Lung (tissue), 12 donors: ENCODE measurements around the gene SERPINA10. TPM values are rescaled to one million over a fixed set of nuclear protein-coding genes. Genes with fewer than 3 reads are reported as not detected.

Experiments
- ATAC-seq: fragments of 200-7000 bp; cut with Tn5 transposase; one replicate; pipeline ENCODE4 v1.9.1; 2020; ENCODE audit warnings: moderate number of reproducible peaks; ENCODE audit not compliant: insufficient read depth, low FRiP score
- DNase-seq, 3 donors: peaks; one replicate each; pipeline ENCODE4 v3.0.0-alpha.2; 2013 to 2017
- H3K27ac ChIP-seq, 2 donors: one replicate each; pipeline ENCODE4 v1.5.1; 2013; ENCODE audit warnings: mild to moderate bottlenecking in 2 of 2, moderate library complexity in 2 of 2, control low read depth in 1 of 2, inconsistent platforms in 1 of 2, low read depth in 1 of 2, low read length in 1 of 2
- H3K27me3 ChIP-seq, 3 donors: one replicate each; pipeline ENCODE4 v1.5.1; 2013; ENCODE audit warnings: low read length in 2 of 3; ENCODE audit not compliant: control insufficient read depth in 3 of 3, insufficient read depth in 3 of 3
- H3K36me3 ChIP-seq, 4 donors: one replicate each; pipeline ENCODE4 v1.5.1; 2013; ENCODE audit warnings: low read length in 4 of 4, mild to moderate bottlenecking in 1 of 4, moderate library complexity in 1 of 4; ENCODE audit not compliant: control insufficient read depth in 4 of 4, insufficient read depth in 4 of 4
- H3K4me1 ChIP-seq, 5 donors: one replicate each; pipeline ENCODE4 v1.5.1; 2013; ENCODE audit warnings: low read length in 5 of 5, mild to moderate bottlenecking in 2 of 5, moderate library complexity in 1 of 5; ENCODE audit not compliant: control insufficient read depth in 5 of 5, insufficient read depth in 5 of 5
- H3K4me3 ChIP-seq: one replicate; pipeline ENCODE4 v1.5.1; 2013; ENCODE audit warnings: mild to moderate bottlenecking, control low read depth, moderate library complexity
- H3K9ac ChIP-seq, 2 donors: one replicate each; pipeline ENCODE4 v1.5.1; 2013; ENCODE audit warnings: low read length in 2 of 2, control low read depth in 1 of 2; ENCODE audit not compliant: insufficient read depth in 1 of 2
- H3K9me3 ChIP-seq, 4 donors: one replicate each; pipeline ENCODE4 v1.5.1; 2013; ENCODE audit warnings: low read length in 3 of 4, mild to moderate bottlenecking in 1 of 4, moderate library complexity in 1 of 4; ENCODE audit not compliant: control insufficient read depth in 4 of 4, insufficient read depth in 3 of 4
- WGBS, 2 donors: extraction: QIAGEN DNeasy Blood & Tissue Kit; methylation state at CpG; one replicate each; pipeline ENCODE4 v1.1.7; 2013; 5-methylcytosine and 5-hydroxymethylcytosine counted together
- polyA plus RNA-seq, 2 donors: library from polyadenylated mRNA; stranded (reverse); fragments of 200-250 nt; gene quantifications; one replicate each; pipeline ENCODE4 v1.2.1, GENCODE V29; 2013
- total RNA-seq, 2 donors: library from RNA; depleted of rRNA in 1 of 2; stranded (reverse); fragments of >200 nt in 1 of 2; gene quantifications; one replicate each; pipeline ENCODE4 v1.2.1, GENCODE V29; 2014 to 2021
- TF ChIP-seq, protein P1 (sequence below): IDR thresholded peaks from 2 replicates; pipeline ENCODE4 v1.5.1; 2012; ENCODE audit warnings: mild to moderate bottlenecking; ENCODE audit errors: control extremely low read depth, extremely low read depth
- donor health status: control.
- donor health status: control.
- donor health status: Bipolar disorder and iron deficiency.
- donor health status: healthy.
- donor health status: DM: yes; HTN: yes; CAD: no.

Gene SERPINA10
- total and polyA plus RNA-seq, 4 donors, result 0.21 TPM; not detected in 3

DNA sequence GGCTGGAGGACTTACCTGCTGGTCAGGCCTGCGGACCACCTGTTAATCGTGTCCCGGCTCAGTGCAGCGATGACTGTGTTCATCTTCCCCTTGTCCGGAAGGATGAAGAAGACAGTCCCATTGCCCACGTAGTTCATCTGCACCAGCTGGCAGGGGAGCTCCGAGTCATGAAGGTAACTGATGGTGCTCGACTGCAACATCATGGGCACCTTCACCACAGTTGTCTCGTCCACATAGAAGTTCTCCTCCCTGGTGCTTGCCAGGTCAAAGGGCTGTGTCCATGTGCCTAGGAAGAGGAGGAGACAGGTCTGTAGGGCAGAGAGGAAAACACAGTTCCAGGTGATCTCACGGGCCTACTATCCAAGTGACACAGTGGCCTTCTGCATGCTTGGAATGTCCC, 16.7 kb upstream of the SERPINA10 start:
- no peaks in the 10 kb centered on the region for H3K36me3 ChIP-seq
- H3K4me3 ChIP-seq, result no peak overlapping the region
- H3K27ac ChIP-seq, result no peak overlapping the region
- 81 to 91% methylated on average over 10 of the region's 10 CpGs for WGBS, 2 donors
- H3K9me3 ChIP-seq, result peaks cover 0 to 16% (median 1%) of the 10 kb centered on the region in 4 donors
- TF ChIP-seq, protein P1, sequence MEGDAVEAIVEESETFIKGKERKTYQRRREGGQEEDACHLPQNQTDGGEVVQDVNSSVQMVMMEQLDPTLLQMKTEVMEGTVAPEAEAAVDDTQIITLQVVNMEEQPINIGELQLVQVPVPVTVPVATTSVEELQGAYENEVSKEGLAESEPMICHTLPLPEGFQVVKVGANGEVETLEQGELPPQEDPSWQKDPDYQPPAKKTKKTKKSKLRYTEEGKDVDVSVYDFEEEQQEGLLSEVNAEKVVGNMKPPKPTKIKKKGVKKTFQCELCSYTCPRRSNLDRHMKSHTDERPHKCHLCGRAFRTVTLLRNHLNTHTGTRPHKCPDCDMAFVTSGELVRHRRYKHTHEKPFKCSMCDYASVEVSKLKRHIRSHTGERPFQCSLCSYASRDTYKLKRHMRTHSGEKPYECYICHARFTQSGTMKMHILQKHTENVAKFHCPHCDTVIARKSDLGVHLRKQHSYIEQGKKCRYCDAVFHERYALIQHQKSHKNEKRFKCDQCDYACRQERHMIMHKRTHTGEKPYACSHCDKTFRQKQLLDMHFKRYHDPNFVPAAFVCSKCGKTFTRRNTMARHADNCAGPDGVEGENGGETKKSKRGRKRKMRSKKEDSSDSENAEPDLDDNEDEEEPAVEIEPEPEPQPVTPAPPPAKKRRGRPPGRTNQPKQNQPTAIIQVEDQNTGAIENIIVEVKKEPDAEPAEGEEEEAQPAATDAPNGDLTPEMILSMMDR, result no peak
- H3K4me1 ChIP-seq, result no peaks in the 10 kb centered on the region
- DNase-seq (no peak), ATAC-seq (no peak)
- H3K9ac ChIP-seq, result no peak overlapping the region
- no peaks in the 10 kb centered on the region for H3K27me3 ChIP-seq

DNA sequence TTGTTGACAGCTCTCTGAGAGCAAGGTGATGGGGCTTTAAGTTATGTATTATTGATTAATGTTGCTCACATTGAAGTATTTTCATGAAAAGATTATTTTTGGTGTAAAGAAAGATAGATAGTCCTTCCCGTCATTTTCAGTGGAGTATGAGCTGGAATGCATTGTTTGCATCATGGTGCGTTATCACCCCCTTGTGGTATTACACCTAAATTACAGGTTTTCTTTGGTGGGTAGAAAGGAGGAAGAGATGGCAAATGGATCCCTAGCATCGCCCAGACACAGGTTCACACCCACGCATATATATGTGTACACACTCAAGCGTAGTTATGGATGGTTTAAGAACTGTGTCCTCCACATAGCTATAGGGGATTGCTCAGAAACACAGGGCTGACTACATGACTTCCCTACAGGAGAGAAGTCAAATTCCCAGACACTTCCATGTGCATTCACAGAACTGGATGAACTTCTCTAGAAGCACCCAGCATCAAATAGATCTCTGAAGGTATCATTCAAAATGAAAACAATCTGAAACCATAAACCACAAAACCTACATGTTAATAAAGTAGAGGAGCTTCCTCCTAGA, 14.4 kb upstream of the SERPINA10 start:
- H3K27me3 ChIP-seq, result no peaks in the 10 kb centered on the region
- no peak overlapping the region for H3K9ac ChIP-seq
- DNase-seq, result no peak
- no peak for ATAC-seq
- no peaks in the 10 kb centered on the region for H3K36me3 ChIP-seq
- peaks cover 0 to 14% (median 2%) of the 10 kb centered on the region in 4 donors for H3K9me3 ChIP-seq
- H3K4me1 ChIP-seq, result no peaks in the 10 kb centered on the region
- 52 to 60% methylated on average over 5 of the region's 5 CpGs for WGBS, 2 donors
- H3K4me3 ChIP-seq, result peak overlapping the region; percentile 2
- no peak overlapping the region for H3K27ac ChIP-seq
- TF ChIP-seq, protein P1, result no peak

DNA sequence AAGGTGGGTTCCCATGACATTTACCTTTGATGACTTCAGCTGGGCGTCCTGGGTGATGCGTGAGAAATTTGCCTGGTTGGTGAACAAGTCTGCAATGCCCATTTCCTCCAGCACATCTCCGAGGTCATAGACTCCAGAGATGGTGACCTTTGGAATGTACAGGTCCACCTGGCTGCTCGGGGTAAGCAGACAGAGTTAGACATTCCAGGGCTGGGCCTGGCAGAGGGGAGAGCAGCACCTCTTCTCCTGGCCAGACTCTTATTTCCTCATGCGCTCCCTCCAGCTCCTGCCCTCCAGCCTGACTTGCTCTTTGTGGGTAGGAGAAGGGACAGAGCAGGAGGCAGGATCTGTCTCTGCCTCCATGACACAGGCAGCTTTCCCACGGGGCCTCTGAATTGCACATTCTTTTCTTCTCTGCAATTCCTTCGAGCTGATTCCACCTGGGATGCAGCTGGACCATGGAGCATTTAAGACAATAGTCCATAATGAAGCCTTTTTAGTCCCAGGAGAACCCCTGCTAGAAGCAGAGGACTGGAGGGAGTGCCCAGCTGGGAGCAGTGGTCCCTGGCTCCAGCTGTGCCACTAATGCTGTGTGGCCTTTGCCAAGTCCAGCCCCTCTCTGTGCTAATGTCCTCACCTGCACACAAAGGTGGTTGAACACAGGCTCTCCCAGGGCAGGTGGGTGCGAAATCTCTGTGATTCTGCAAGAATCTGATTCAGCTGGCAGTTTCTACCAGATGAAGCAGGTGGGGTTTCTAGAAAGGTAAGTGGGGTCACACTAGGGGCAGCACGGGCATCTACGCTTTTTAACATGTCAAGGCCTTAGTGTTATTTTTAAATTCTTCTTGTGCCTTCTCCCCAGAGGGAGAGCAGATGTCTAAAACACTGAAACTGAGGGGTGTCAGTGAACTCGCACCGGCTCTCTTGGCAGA, 13.2 kb upstream of the SERPINA10 start:
- DNase-seq (no peak), ATAC-seq (no peak)
- TF ChIP-seq, protein P1, result no peak
- Histone ChIP-seq H3K4me1 (no peaks in the 10 kb centered on the region), H3K36me3 (no peaks in the 10 kb centered on the region), H3K27me3 (no peaks in the 10 kb centered on the region), H3K9me3 (peaks cover 0 to 14% (median 3%) of the 10 kb centered on the region in 4 donors), H3K27ac (no peak overlapping the region), H3K4me3 (no peak overlapping the region), H3K9ac (no peak overlapping the region)
- WGBS, 2 donors, result 73 to 85% methylated on average over 12 of the region's 12 CpGs
